Epithelial cell of esophagus (primary cell): ENCODE results near the gene C3orf85.

Source experiments
- DNase-seq: peaks from one replicate; pipeline ENCODE4 v3.0.0; 2010; ENCODE audit warnings: low read depth
- H3K4me3 ChIP-seq: 2 replicates; pipeline ENCODE4 v1.5.1; 2011; ENCODE audit warnings: mild to moderate bottlenecking, low read length, control low read depth
- CTCF ChIP-seq: IDR thresholded peaks from 2 replicates; pipeline ENCODE4 v1.5.1; 2011; ENCODE audit warnings: low read depth, mild to moderate bottlenecking, low read length, control low read depth, inconsistent platforms; ENCODE audit not compliant: insufficient read depth; ENCODE audit errors: missing control alignments

Gene C3orf85

GRCh38 chr3:109136523-109136922, at the start of gene C3orf85:
Gene C3orf85 (plus strand): TSS chr3:109136719. CDS start chr3:109136848, 129 bp downstream.
- DNase-seq, result no peak
- TF ChIP-seq CTCF, result no peak
- H3K4me3 ChIP-seq, result no peak within 1 kb of the TSS

DNA sequence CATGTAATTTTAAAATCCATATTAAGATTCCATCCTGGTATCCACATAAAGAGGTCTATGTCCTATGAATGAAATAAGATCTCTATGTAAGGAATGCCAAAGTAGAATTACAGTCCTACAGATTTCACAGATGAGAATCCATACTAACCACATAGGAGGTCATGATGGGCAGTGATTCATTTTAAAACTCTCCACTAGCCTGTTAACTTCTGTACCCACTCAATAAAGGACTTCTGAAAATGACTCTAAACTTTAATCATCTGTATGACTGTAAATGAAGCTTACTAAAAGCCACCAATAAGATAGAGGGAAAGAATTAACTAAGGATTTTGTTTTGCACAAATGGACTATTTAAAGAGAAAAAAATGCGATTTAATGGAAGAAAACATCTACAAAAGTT, 47.3 kb upstream of the C3orf85 start:
- DNase-seq, result no peak
- no peak for TF ChIP-seq CTCF
- H3K4me3 ChIP-seq, result no peak overlapping the region

- TF ChIP-seq CTCF, result no peak
- no peak overlapping the region for H3K4me3 ChIP-seq
- no peak for DNase-seq
Observed at GRCh38 chr3:109091846-109092245, 44.7 kb upstream of the C3orf85 start.

DNA sequence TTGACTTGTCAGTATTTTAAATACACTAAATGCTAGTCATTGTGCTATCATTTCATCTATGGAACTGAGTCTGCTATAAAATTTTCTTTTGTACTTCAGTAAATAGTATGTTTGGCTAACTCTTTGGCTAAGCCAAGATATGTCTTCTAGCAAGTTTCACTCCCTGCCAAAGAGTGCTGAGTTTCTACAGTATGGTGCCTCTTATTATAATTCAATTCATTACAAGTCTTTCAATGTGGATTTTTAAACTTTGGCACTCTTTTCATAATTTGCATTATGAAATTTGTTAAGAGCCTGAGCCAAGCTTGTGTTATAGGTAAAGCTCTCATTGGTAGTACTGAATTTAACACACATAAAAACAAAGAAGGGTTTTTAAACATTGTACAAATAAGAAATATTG, 43.0 kb upstream of the C3orf85 start:
- H3K4me3 ChIP-seq, result no peak overlapping the region
- TF ChIP-seq CTCF, result no peak
- no peak for DNase-seq

- H3K4me3 ChIP-seq, result no peak overlapping the region
- no peak for TF ChIP-seq CTCF
- no peak for DNase-seq
Observed at GRCh38 chr3:109095166-109095565, 41.4 kb upstream of the C3orf85 start.

DNA sequence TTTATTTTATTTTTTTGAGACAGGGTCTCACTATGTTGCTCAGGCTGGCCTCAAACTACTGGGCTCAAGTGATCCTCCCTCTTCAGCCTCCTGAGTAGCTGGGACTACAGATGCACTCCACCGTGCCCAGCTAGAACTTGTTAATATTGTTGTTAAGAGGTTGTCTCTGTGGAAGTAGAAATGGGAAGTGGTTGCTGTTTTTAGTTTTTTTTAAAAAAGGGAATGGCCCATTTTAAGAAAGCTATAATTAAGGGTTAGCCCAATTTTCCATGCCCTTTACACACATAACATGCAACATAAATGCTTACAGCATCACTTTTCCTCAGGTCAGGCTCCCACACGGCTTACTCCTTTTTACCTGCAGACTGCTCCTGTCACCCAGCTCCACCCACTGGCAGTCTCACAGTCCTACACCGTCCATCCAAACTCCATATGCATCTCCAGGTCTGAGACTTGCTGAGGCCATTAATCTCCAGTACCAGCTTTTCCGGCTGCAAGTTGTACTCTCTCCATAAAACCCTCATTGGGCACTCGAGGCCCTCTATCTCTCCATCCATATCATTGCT, 38.4 kb upstream of the C3orf85 start:
- TF ChIP-seq CTCF, result peak; percentile 74
- H3K4me3 ChIP-seq, result no peak overlapping the region
- DNase-seq, result peak; percentile 52

- no peak for TF ChIP-seq CTCF
- no peak overlapping the region for H3K4me3 ChIP-seq
- DNase-seq, result no peak
Observed at GRCh38 chr3:109109574-109109973, 26.9 kb upstream of the C3orf85 start.
